GM19468 (cell line): Measurements from ENCODE around the gene PCDHGA7.
"Not testable (repeated sequence)": the region's sequence is repeated elsewhere in the genome, so short reads cannot be mapped to it uniquely, and the experiment has no call there.

ENCODE experiments used
- ATAC-seq: cut with Tn5 transposase; IDR thresholded peaks from one replicate; pipeline ENCODE4 v1.9.1; 2021; ENCODE audit warnings: mild to moderate bottlenecking, moderate library complexity, moderate number of reproducible peaks; ENCODE audit not compliant: unreplicated experiment; ENCODE audit errors: extremely low read depth

The PCDHGA7 gene

GRCh38 chr5:141382469-141383294 lies at the start of gene PCDHGA7:
PCDHGA7 (plus strand) TSS chr5:141382742; CDS start chr5:141382900, 158 bp downstream.
- no peak for ATAC-seq

GRCh38 chr5:141338538-141339306 lies 43.8 kb upstream of the PCDHGA7 start, which contains the start of gene PCDHGA2:
PCDHGA2 (plus strand) TSS chr5:141338760.
- ATAC-seq: no peak

- not testable (repeated sequence) for ATAC-seq
Observed at GRCh38 chr5:141340781-141341354, 41.7 kb upstream of the PCDHGA7 start.

- ATAC-seq: no peak
Observed at GRCh38 chr5:141342773-141343172, 39.8 kb upstream of the PCDHGA7 start.

- ATAC-seq: no peak
Observed at GRCh38 chr5:141343242-141343952, 39.1 kb upstream of the PCDHGA7 start, which contains the start of gene PCDHGA3. PCDHGA3 (plus strand) TSS chr5:141343829; CDS start chr5:141344034, 205 bp downstream.

- no peak for ATAC-seq
Observed at GRCh38 chr5:141343953-141344463, 38.5 kb upstream of the PCDHGA7 start.

- no peak for ATAC-seq
Observed at GRCh38 chr5:141345327-141345726, 37.2 kb upstream of the PCDHGA7 start.

GRCh38 chr5:141346017-141346416 lies 36.5 kb upstream of the PCDHGA7 start:
- ATAC-seq: not testable (repeated sequence)

- no peak for ATAC-seq
Observed at GRCh38 chr5:141349917-141350619, 32.5 kb upstream of the PCDHGA7 start, which contains the start of gene PCDHGB1. PCDHGB1 (plus strand) TSS chr5:141350099; CDS start chr5:141350261, 162 bp downstream.

GRCh38 chr5:141351591-141351990 lies 31.0 kb upstream of the PCDHGA7 start:
- no peak for ATAC-seq

GRCh38 chr5:141354900-141355469 lies 27.6 kb upstream of the PCDHGA7 start, which contains the start of gene PCDHGA4:
PCDHGA4 (plus strand) TSS chr5:141355021; CDS start chr5:141355108, 87 bp downstream.
- no peak for ATAC-seq

- ATAC-seq: no peak
Observed at GRCh38 chr5:141355641-141356040, 26.9 kb upstream of the PCDHGA7 start.

GRCh38 chr5:141356133-141356532 lies 26.4 kb upstream of the PCDHGA7 start:
- no peak for ATAC-seq

GRCh38 chr5:141356950-141357349 lies 25.6 kb upstream of the PCDHGA7 start:
- no peak for ATAC-seq

GRCh38 chr5:141359790-141360426 lies 22.6 kb upstream of the PCDHGA7 start, which contains the start of gene PCDHGB2:
PCDHGB2 (plus strand) TSS chr5:141359994; CDS start chr5:141360136, 142 bp downstream.
- ATAC-seq: no peak

- no peak for ATAC-seq
Observed at GRCh38 chr5:141360685-141361084, 21.9 kb upstream of the PCDHGA7 start.

- ATAC-seq: no peak
Observed at GRCh38 chr5:141362719-141363118, 19.8 kb upstream of the PCDHGA7 start.
